WTC11 (cell line): ENCODE measurements around the gene PRR5L.

Experiments
- ETV6 ChIP-seq: sonication (generic); formaldehyde crosslinking; IDR thresholded peaks from 2 replicates; pipeline ENCODE4 v1.8.1; 2022; ENCODE audit warnings: mild to moderate bottlenecking, missing genetic modification reagents
- JUN ChIP-seq: sonication (generic); formaldehyde crosslinking; IDR thresholded peaks from 2 replicates; pipeline ENCODE4 v1.8.0; 2023; ENCODE audit warnings: mild to moderate bottlenecking, missing genetic modification reagents
- NFE2L1 ChIP-seq: sonication (generic); formaldehyde crosslinking; IDR thresholded peaks from 2 replicates; pipeline ENCODE4 v1.8.1; 2023; ENCODE audit warnings: missing genetic modification reagents
- TF ChIP-seq, protein P1 (sequence below): fragments of 200-600 bp; IDR thresholded peaks from 2 replicates; pipeline ENCODE4 v1.8.0; 2022; ENCODE audit warnings: antibody characterized with exemption
- TF ChIP-seq, protein P2 (sequence below): sonication (generic); formaldehyde crosslinking; IDR thresholded peaks from 2 replicates; pipeline ENCODE4 v1.8.1; 2022; ENCODE audit warnings: low read depth, missing genetic modification reagents, borderline replicate concordance
- TF ChIP-seq, protein P3 (sequence below): sonication (generic); formaldehyde crosslinking; IDR thresholded peaks from 2 replicates; pipeline ENCODE4 v1.8.1; 2023; ENCODE audit warnings: mild to moderate bottlenecking, missing genetic modification reagents, borderline replicate concordance

DNA sequence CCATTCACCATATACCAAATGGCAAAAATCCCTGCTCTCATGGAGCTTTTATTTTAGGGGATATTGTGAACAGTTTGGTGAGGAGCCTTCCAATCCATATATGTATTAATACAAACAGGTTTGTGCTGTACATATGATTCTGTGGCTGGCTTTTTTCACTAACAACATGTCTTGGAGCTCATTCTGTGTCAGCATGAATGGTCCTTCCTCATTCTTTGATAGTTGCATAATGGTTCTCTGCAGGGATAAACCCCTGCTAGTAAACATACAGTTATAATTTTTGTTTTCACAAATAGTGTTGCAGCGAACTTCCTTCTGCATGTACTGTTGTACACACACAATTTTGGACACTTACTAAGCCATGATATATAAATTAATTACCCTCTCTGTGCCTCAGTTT is 8.3 kb downstream of the PRR5L start:
- TF ChIP-seq NFE2L1 (CRISPR knock-in tag) (no peak), JUN (CRISPR knock-in tag) (no peak), ETV6 (CRISPR knock-in tag) (no peak)
- TF ChIP-seq, protein P1, sequence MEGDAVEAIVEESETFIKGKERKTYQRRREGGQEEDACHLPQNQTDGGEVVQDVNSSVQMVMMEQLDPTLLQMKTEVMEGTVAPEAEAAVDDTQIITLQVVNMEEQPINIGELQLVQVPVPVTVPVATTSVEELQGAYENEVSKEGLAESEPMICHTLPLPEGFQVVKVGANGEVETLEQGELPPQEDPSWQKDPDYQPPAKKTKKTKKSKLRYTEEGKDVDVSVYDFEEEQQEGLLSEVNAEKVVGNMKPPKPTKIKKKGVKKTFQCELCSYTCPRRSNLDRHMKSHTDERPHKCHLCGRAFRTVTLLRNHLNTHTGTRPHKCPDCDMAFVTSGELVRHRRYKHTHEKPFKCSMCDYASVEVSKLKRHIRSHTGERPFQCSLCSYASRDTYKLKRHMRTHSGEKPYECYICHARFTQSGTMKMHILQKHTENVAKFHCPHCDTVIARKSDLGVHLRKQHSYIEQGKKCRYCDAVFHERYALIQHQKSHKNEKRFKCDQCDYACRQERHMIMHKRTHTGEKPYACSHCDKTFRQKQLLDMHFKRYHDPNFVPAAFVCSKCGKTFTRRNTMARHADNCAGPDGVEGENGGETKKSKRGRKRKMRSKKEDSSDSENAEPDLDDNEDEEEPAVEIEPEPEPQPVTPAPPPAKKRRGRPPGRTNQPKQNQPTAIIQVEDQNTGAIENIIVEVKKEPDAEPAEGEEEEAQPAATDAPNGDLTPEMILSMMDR: no peak
- TF ChIP-seq, protein P2, sequence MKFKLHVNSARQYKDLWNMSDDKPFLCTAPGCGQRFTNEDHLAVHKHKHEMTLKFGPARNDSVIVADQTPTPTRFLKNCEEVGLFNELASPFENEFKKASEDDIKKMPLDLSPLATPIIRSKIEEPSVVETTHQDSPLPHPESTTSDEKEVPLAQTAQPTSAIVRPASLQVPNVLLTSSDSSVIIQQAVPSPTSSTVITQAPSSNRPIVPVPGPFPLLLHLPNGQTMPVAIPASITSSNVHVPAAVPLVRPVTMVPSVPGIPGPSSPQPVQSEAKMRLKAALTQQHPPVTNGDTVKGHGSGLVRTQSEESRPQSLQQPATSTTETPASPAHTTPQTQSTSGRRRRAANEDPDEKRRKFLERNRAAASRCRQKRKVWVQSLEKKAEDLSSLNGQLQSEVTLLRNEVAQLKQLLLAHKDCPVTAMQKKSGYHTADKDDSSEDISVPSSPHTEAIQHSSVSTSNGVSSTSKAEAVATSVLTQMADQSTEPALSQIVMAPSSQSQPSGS (CRISPR knock-in tag): no peak
- TF ChIP-seq, protein P3, sequence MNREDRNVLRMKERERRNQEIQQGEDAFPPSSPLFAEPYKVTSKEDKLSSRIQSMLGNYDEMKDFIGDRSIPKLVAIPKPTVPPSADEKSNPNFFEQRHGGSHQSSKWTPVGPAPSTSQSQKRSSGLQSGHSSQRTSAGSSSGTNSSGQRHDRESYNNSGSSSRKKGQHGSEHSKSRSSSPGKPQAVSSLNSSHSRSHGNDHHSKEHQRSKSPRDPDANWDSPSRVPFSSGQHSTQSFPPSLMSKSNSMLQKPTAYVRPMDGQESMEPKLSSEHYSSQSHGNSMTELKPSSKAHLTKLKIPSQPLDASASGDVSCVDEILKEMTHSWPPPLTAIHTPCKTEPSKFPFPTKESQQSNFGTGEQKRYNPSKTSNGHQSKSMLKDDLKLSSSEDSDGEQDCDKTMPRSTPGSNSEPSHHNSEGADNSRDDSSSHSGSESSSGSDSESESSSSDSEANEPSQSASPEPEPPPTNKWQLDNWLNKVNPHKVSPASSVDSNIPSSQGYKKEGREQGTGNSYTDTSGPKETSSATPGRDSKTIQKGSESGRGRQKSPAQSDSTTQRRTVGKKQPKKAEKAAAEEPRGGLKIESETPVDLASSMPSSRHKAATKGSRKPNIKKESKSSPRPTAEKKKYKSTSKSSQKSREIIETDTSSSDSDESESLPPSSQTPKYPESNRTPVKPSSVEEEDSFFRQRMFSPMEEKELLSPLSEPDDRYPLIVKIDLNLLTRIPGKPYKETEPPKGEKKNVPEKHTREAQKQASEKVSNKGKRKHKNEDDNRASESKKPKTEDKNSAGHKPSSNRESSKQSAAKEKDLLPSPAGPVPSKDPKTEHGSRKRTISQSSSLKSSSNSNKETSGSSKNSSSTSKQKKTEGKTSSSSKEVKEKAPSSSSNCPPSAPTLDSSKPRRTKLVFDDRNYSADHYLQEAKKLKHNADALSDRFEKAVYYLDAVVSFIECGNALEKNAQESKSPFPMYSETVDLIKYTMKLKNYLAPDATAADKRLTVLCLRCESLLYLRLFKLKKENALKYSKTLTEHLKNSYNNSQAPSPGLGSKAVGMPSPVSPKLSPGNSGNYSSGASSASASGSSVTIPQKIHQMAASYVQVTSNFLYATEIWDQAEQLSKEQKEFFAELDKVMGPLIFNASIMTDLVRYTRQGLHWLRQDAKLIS: no peak
